ENCODE measurements around the gene RGMB. TPM values are rescaled to one million over a fixed set of nuclear protein-coding genes. Genes with fewer than 3 reads are reported as not detected.
A peak's percentile ranks its signal among the peaks of the same experiment; 100 is the strongest.

The RGMB gene
- total RNA-seq, 1 donor from 2014 or later: 11.0 TPM

DNA sequence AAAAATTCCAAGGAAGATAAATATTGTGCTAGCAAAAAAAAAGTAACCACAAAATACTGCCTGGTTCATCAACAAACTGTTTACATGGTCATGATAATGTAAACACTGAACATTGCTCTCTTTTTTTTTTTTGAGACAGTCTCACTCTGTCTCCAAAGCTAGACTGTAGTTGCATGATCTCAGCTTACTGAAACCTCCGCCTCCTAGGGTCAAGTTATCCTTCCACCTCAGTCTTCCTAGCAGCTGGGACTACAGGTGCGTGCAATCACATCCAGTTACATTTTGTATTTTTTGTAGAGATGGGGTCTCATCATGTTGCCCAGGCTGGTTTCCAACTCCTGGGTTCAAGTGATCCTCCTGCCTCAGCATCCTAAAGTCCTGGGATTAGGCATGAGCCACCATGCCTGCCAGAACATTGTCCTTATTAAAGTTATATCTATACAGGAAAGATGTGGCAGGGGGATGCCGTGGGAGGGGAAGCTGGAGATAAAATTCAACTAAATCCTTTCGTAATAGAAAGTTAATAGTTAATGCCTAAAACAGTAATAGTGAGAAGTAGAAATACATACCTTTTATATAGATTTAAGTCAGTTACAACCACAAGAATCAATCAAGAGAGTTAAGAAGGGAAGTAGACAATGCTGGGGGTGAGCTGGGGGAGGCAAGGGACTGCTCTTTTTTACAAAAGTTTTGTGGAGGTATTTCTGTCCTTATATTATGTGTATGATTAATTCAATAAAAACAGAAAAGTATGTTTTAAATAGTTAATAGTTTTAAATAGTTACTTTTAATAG, 52.3 kb downstream of the RGMB start:
- Mint-ChIP-seq H3K4me1 (no peaks in the 10 kb centered on the region), H3K9me3 (peaks cover 7% of the 10 kb centered on the region), H3K36me3 (peaks cover 9% of the 10 kb centered on the region), H3K4me3 (no peak overlapping the region), H3K27me3 (ENCODE audit: low read depth) (no peaks in the 10 kb centered on the region), H3K27ac (no peak overlapping the region)
- TF ChIP-seq, protein P1, sequence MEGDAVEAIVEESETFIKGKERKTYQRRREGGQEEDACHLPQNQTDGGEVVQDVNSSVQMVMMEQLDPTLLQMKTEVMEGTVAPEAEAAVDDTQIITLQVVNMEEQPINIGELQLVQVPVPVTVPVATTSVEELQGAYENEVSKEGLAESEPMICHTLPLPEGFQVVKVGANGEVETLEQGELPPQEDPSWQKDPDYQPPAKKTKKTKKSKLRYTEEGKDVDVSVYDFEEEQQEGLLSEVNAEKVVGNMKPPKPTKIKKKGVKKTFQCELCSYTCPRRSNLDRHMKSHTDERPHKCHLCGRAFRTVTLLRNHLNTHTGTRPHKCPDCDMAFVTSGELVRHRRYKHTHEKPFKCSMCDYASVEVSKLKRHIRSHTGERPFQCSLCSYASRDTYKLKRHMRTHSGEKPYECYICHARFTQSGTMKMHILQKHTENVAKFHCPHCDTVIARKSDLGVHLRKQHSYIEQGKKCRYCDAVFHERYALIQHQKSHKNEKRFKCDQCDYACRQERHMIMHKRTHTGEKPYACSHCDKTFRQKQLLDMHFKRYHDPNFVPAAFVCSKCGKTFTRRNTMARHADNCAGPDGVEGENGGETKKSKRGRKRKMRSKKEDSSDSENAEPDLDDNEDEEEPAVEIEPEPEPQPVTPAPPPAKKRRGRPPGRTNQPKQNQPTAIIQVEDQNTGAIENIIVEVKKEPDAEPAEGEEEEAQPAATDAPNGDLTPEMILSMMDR (IDR thresholded peaks at IDR 0.05; ENCODE audit: unreplicated experiment): no peak
- no peak for DNase-seq (ENCODE audit: low spot score in 2 of 2, unreplicated experiment in 2 of 2)

DNA sequence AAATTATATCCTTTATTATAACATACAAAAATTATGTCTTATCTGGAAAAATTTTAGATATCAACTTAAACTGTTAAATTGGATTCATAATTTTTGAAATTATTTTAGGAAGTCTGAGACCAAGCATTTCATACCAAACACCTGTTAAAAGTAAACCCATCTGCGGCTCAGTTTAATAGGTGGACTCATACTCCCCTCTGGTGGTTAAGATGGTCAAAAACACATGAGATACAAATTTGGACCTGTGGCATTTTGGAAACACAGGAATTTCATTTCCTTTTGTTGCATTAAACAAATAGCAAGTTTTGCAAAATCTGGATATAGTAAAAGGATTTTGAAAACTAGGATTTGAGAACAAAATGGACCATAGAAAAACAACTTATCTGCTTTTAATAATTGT, 53.7 kb downstream of the RGMB start:
- no peaks in the 10 kb centered on the region for H3K4me1 Mint-ChIP-seq
- H3K27ac Mint-ChIP-seq: no peak overlapping the region
- no peaks in the 10 kb centered on the region for H3K27me3 Mint-ChIP-seq (ENCODE audit: low read depth)
- no peak overlapping the region for H3K4me3 Mint-ChIP-seq
- no peaks in the 10 kb centered on the region for H3K9me3 Mint-ChIP-seq
- peaks cover under 1% of the 10 kb centered on the region for H3K36me3 Mint-ChIP-seq
- TF ChIP-seq, protein P1 (IDR thresholded peaks at IDR 0.05; ENCODE audit: unreplicated experiment): peak; percentile 71
- no peak for DNase-seq (ENCODE audit: low spot score in 2 of 2, unreplicated experiment in 2 of 2)

DNA sequence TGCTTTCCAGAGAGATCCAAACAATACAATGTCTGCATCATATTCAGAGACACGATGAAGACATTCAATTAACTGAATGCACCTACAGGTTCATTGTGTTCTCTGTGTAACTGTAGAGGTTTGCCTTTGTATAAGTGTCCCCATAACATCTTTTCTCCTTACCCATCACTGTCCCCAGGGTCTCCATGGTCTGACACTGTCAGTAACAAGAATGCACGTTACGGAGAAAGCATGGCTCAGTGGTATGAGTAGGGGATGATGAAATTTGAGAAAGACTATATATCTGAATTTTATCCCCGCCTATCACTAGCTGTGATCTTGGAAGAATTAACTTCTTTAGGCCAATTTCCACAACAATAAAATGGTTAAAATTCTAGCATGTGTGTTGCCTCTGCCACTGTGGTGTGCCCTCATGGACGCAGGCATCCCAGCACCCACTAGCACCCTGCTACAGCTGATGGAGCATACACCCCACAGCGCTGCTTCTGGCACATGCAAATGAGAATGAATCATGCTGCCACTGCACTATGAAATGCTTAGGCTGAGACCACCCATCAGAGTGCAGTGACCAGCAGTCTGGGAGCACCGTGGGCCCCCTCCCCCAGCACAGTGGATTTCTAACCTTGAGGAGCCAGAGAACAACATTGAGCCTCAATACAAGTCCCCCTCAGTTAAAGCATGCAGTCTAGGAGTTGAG, 54.3 kb downstream of the RGMB start:
- TF ChIP-seq, protein P1 (IDR thresholded peaks at IDR 0.05; ENCODE audit: unreplicated experiment): no peak
- no peak overlapping the region for H3K4me3 Mint-ChIP-seq
- no peak overlapping the region for H3K27ac Mint-ChIP-seq
- no peaks in the 10 kb centered on the region for H3K36me3 Mint-ChIP-seq
- H3K27me3 Mint-ChIP-seq (ENCODE audit: low read depth): no peaks in the 10 kb centered on the region
- no peaks in the 10 kb centered on the region for H3K4me1 Mint-ChIP-seq
- DNase-seq (ENCODE audit: low spot score in 2 of 2, unreplicated experiment in 2 of 2): no peak
- H3K9me3 Mint-ChIP-seq: no peaks in the 10 kb centered on the region

DNA sequence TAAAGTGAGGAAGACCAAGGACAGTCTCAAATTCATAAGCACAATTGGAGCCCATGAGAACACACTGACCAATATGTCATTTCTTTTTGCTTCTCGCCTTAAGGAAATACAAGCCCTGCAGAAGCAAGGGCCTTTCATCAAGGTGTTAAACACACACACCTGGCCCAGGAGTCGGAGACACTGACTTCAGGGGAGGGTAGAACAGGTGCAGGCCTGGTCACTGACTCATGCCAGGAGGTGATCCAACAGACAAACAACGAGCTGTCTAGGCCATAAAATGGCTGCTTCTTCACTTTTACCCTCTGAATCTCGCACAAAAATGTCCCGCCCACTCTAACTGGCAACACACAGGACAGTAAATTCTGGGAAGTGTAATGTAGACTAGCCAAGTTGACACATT, 62.7 kb downstream of the RGMB start:
- no peaks in the 10 kb centered on the region for H3K36me3 Mint-ChIP-seq
- no peak overlapping the region for H3K27ac Mint-ChIP-seq
- peaks cover 2% of the 10 kb centered on the region for H3K4me1 Mint-ChIP-seq

DNA sequence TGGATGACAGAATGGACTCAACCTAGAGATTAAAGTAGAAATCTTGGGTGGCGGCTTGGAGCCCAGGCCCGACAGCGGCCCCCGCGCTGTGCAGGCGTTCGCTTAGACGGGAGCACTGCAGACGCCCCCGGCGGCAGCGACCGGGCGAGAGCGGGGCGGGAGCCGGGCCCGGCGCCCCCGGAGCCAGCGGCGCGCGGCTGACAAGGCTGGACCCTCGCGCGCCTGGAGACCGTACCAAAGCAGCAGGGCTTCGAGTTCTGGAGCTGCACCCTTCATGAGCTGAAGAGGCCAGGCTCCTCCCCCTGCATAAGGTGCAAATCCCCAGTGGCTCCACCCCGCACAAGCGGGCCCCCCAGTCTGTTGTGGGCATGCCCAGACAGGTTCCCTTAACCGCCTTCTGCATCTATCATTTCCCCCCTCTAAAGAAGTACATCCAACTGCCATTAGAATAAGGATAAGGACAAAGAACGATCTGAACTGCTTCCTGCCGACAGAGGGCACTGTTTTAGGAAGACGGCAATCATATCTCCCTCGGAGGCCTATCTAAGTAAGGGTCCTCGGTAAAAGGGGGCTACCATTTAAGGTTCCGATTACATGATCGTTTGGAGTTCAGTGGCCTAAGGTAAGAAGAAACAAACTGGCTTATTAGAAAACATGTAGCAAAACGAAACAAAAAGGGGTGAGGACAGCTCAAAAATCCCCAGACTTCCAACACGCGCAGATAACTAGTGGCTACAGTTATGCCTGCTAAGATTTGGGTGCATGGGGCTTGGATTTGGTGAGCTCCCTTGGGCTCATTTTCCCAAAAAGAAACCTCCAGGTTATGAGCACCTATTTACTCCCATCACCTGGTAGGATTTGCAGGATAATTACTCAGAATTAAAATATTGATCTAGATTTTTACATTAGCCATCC, 66.3 kb downstream of the RGMB start:
- TF ChIP-seq, protein P1 (IDR thresholded peaks at IDR 0.05; ENCODE audit: unreplicated experiment): no peak
- no peaks in the 10 kb centered on the region for H3K4me1 Mint-ChIP-seq
- no peak for DNase-seq (ENCODE audit: low spot score in 2 of 2, unreplicated experiment in 2 of 2)
- H3K36me3 Mint-ChIP-seq: peaks cover 2% of the 10 kb centered on the region
- H3K4me3 Mint-ChIP-seq: no peak overlapping the region
- H3K27me3 Mint-ChIP-seq (ENCODE audit: low read depth): no peaks in the 10 kb centered on the region
- H3K9me3 Mint-ChIP-seq: peaks cover 9% of the 10 kb centered on the region
- H3K27ac Mint-ChIP-seq: no peak overlapping the region

More for the DNA sequence above, 62.7 kb downstream of the RGMB start:
- no peak overlapping the region for H3K4me3 Mint-ChIP-seq
- TF ChIP-seq, protein P1 (IDR thresholded peaks at IDR 0.05; ENCODE audit: unreplicated experiment): no peak
- no peak for DNase-seq (ENCODE audit: low spot score in 2 of 2, unreplicated experiment in 2 of 2)
- no peaks in the 10 kb centered on the region for H3K9me3 Mint-ChIP-seq
- no peaks in the 10 kb centered on the region for H3K27me3 Mint-ChIP-seq (ENCODE audit: low read depth)
